BJ (cell line): ENCODE data around the gene SMARCA5. TPM values are rescaled to one million over a fixed set of nuclear protein-coding genes. Genes with fewer than 3 reads are reported as not detected.

Experiments used
- CTCF ChIA-PET: fragments of 350-600 bp; formaldehyde crosslinking; extraction: SDS; loops from one replicate; lab custom pipeline; 2021; ENCODE audit warnings: antibody characterized with exemption, inconsistent platforms; lab: Yijun Ruan, JAX
- POLR2A ChIA-PET: fragments of 300-600 bp; sonication (Branson Sonifier 250); formaldehyde crosslinking; extraction: SDS; loops from one replicate; lab custom pipeline; 2021; ENCODE audit warnings: antibody characterized with exemption; lab: Charles Lee
- DNase-seq: peaks from one replicate; pipeline ENCODE4 v3.0.0-alpha.2; 2011; ENCODE audit warnings: low read depth
- H3K27me3 ChIP-seq: 2 replicates; pipeline ENCODE4 v1.6.0; 2011; ENCODE audit warnings: low read length; ENCODE audit not compliant: control insufficient read depth, insufficient read depth
- H3K36me3 ChIP-seq: 2 replicates; pipeline ENCODE4 v1.5.1; 2011; ENCODE audit warnings: low read length; ENCODE audit not compliant: control insufficient read depth, insufficient read depth
- H3K4me3 ChIP-seq: 2 replicates; pipeline ENCODE4 v1.5.1; 2011; ENCODE audit warnings: low read depth, mild to moderate bottlenecking, control low read depth, low read length
- CTCF ChIP-seq: IDR thresholded peaks from 2 replicates; pipeline ENCODE4 v1.5.1; 2011; ENCODE audit warnings: low read depth, mild to moderate bottlenecking, control low read depth, inconsistent platforms, low read length, moderate library complexity; ENCODE audit not compliant: insufficient read depth
- polyA plus RNA-seq: library from polyadenylated mRNA; depleted of rRNA; stranded (reverse); fragments of >200 nt; gene quantifications from 2 replicates; pipeline ENCODE4 v1.2.3, GENCODE V29; 2011

SMARCA5 gene
- polyA plus RNA-seq, 1 experiment: 6.3 TPM

- H3K4me3 ChIP-seq: no peak overlapping the region
- no peak for DNase-seq
- H3K36me3 ChIP-seq: peaks cover 10% of the 10 kb centered on the region
- TF ChIP-seq CTCF: peak; percentile 50
- ChIA-PET POLR2A (no interaction called here), CTCF (interaction anchor here (0.9 to 2.1 kb wide), 7 partner anchors 11 to 449 kb away, joined by 3 to 12 read pairs (median 4); partner anchors contain the start of gene SMARCA5)
- H3K27me3 ChIP-seq: no peaks in the 10 kb centered on the region
Observed at GRCh38 chr4:143531380-143531779, 17.9 kb downstream of the SMARCA5 start.

GRCh38 chr4:143531788-143532491 is 18.4 kb downstream of the SMARCA5 start:
- Histone ChIP-seq H3K36me3 (peaks cover 11% of the 10 kb centered on the region), H3K27me3 (no peaks in the 10 kb centered on the region), H3K4me3 (no peak overlapping the region)
- no peak for TF ChIP-seq CTCF
- DNase-seq: no peak
- ChIA-PET POLR2A (no interaction called here), CTCF (interaction anchor here (0.7 to 2.1 kb wide), 6 partner anchors 9 to 449 kb away, joined by 3 to 12 read pairs (median 6); partner anchors contain the start of gene SMARCA5)

- Histone ChIP-seq H3K36me3 (peaks cover 7% of the 10 kb centered on the region), H3K4me3 (no peak overlapping the region), H3K27me3 (no peaks in the 10 kb centered on the region)
- TF ChIP-seq CTCF: no peak
- ChIA-PET CTCF (no interaction called here), POLR2A (no interaction called here)
- DNase-seq: no peak
Observed at GRCh38 chr4:143538979-143539669, 25.6 kb downstream of the SMARCA5 start.

DNA sequence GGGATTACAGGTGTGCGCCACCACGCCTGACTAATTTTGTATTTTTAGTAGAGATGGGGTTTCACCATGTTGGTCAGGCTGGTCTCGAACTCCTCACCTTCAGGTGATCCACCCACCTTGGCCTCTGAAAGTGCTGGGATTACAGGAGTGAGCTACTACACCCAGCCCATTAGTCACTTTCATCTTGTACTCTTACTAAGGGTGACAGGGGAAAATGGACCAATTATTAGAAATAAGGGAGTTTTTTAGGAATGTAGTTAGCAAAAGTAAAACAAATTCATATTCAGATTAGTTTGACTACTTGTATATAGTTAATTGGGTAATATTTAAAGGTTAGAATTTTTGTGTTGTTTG is 26.1 kb downstream of the SMARCA5 start:
- Histone ChIP-seq H3K36me3 (peaks cover 7% of the 10 kb centered on the region), H3K4me3 (no peak overlapping the region), H3K27me3 (no peaks in the 10 kb centered on the region)
- CTCF ChIA-PET: no interaction called here
- DNase-seq: no peak
- no peak for TF ChIP-seq CTCF
- POLR2A ChIA-PET: no interaction called here

DNA sequence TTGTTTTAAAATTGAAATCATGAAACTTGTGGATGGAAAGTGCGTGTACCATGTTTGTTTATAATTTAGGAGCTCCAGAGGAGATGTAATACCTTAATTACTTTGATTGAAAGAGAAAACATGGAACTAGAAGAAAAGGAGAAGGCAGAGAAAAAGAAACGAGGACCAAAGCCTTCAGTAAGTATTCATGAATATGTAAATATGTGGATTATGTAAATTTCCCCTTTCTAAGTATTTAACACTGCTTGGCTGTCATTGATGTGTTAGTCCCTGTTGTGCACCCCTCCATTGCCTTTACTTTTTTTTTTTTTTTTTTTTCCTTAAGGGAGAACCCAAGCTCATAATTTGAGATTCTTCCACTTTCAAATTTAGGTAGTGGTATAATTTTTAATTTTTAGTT is 36.4 kb downstream of the SMARCA5 start:
- ChIA-PET CTCF (no interaction called here), POLR2A (no interaction called here)
- DNase-seq: no peak
- Histone ChIP-seq H3K36me3 (peaks cover 6% of the 10 kb centered on the region), H3K4me3 (no peak overlapping the region), H3K27me3 (no peaks in the 10 kb centered on the region)
- no peak for TF ChIP-seq CTCF
